Measurements from ENCODE around the gene EEF1E1. TPM values are rescaled to one million over a fixed set of nuclear protein-coding genes. Genes with fewer than 3 reads are reported as not detected.

EEF1E1 gene
- 10 to 100 TPM in 3 of 6 experiments, 1 to 10 TPM in 3; 4.6 to 33.9 (median 10.1) TPM for total RNA-seq
- long read RNA-seq, transcript EEF1E1-201 (4 exons, 1,077 nt), result major isoform, 7 of 10 reads
- long read RNA-seq, partial matches to known transcripts, result 3 of 10 reads
- long read RNA-seq, other reads (novel, unspliced or antisense), result 0 of 10 reads

- Histone ChIP-seq H3K36me3 (peaks cover 0 to under 1% (median 0%) of the 10 kb centered on the region in 4 donors), H3K27me3 (no peaks in the 10 kb centered on the region), H3K4me1 (peaks cover 0 to 8% (median 0%) of the 10 kb centered on the region in 4 donors), H3K9me3 (no peaks in the 10 kb centered on the region), H3K4me3 (peak within 1 kb of the TSS; percentile 88 to 96 (median 90)), H3K27ac (peak within 1 kb of the TSS in 2 of 3 donors; percentile 20 to 30)
- WGBS (ENCODE audit: insufficient coverage, low coverage, low lambda C conversion rate, missing lambda C conversion rate), result 1% methylated on average over 33 of the region's 43 CpGs
- intact Hi-C loops (cut with DNase I), result no loop called here
- peak; percentile 95 to 97 (median 97) for DNase-seq
- TF ChIP-seq POLR2A (IDR thresholded peaks at IDR 0.05) (peak; percentile 52), CTCF (IDR thresholded peaks at IDR 0.05) (no peak)
- ATAC-seq, result peak; percentile 99 to 100 (median 99)
Measured at GRCh38 chr6:8102122-8102958, at the start of gene EEF1E1. Gene EEF1E1, minus strand, starts transcription at chr6:8102548. Its CDS starts 27 bp downstream, at chr6:8102521.

- 90% methylated on average over 1 of the region's 1 CpG for WGBS (ENCODE audit: insufficient coverage, low coverage, low lambda C conversion rate, missing lambda C conversion rate)
- no peak overlapping the region for H3K4me3 ChIP-seq
- intact Hi-C loops (cut with DNase I), result no loop called here
- DNase-seq (no peak), ATAC-seq (no peak)
- no peak overlapping the region for H3K27ac ChIP-seq
- no peaks in the 10 kb centered on the region for H3K36me3 ChIP-seq
- no peaks in the 10 kb centered on the region for H3K27me3 ChIP-seq
- no peaks in the 10 kb centered on the region for H3K9me3 ChIP-seq
- no peaks in the 10 kb centered on the region for H3K4me1 ChIP-seq
- TF ChIP-seq POLR2A (IDR thresholded peaks at IDR 0.05) (no peak), CTCF (IDR thresholded peaks at IDR 0.05) (no peak)
Measured at GRCh38 chr6:8149350-8149749, 47.0 kb upstream of the EEF1E1 start.

GRCh38 chr6:8143945-8144344 lies 41.6 kb upstream of the EEF1E1 start:
- TF ChIP-seq POLR2A (IDR thresholded peaks at IDR 0.05) (no peak), CTCF (IDR thresholded peaks at IDR 0.05) (no peak)
- Histone ChIP-seq H3K9me3 (no peaks in the 10 kb centered on the region), H3K27me3 (no peaks in the 10 kb centered on the region), H3K4me3 (no peak overlapping the region), H3K36me3 (no peaks in the 10 kb centered on the region), H3K27ac (no peak overlapping the region), H3K4me1 (no peaks in the 10 kb centered on the region)
- WGBS (ENCODE audit: insufficient coverage, low coverage, low lambda C conversion rate, missing lambda C conversion rate), result 68% methylated on average over 2 of the region's 2 CpGs
- no peak for ATAC-seq
- intact Hi-C loops (cut with DNase I), result no loop called here
- DNase-seq, result no peak

- WGBS (ENCODE audit: insufficient coverage, low coverage, low lambda C conversion rate, missing lambda C conversion rate), result 17% methylated on average over 1 of the region's 7 CpGs
- H3K36me3 ChIP-seq, result no peaks in the 10 kb centered on the region
- no peak overlapping the region for H3K4me3 ChIP-seq
- TF ChIP-seq POLR2A (IDR thresholded peaks at IDR 0.05) (no peak), CTCF (IDR thresholded peaks at IDR 0.05) (no peak)
- ATAC-seq, result no peak
- no peaks in the 10 kb centered on the region for H3K9me3 ChIP-seq
- H3K27me3 ChIP-seq, result no peaks in the 10 kb centered on the region
- no peak for DNase-seq
- H3K27ac ChIP-seq, result no peak overlapping the region
- intact Hi-C loops (cut with DNase I), result no loop called here
- no peaks in the 10 kb centered on the region for H3K4me1 ChIP-seq
Measured at GRCh38 chr6:8139451-8139850, 37.1 kb upstream of the EEF1E1 start.
